ENCODE data around the gene ZNF649. TPM values are rescaled to one million over a fixed set of nuclear protein-coding genes. Genes with fewer than 3 reads are reported as not detected.

Gene ZNF649
- total and polyA plus RNA-seq, 2 of the 4 experiments (the other 2 are of a cell fraction) = 1.9 to 10.4 TPM

DNA sequence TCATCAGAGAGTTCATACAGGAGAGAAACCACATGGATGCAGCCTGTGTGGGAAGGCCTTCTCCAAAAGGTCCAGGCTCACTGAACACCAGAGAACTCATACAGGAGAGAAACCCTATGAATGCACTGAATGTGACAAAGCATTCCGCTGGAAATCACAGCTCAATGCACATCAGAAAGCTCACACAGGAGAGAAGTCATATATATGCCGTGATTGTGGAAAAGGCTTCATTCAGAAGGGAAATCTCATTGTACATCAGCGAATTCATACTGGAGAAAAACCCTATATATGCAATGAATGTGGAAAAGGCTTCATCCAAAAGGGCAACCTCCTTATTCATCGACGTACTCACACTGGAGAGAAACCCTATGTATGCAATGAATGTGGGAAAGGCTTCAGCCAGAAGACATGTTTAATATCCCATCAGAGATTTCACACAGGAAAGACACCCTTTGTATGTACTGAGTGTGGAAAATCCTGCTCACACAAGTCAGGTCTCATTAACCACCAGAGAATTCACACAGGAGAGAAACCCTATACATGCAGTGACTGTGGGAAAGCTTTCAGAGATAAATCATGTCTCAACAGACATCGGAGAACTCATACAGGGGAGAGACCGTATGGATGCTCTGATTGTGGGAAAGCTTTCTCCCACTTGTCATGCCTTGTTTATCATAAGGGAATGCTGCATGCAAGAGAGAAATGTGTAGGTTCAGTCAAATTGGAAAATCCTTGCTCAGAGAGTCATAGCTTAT, 40.2 kb upstream of the ZNF649 start:
- Histone ChIP-seq H3K4me3 (ENCODE audit: insufficient read depth, low read depth, low read length) (no peak overlapping the region), H2BK20ac (ENCODE audit: low read depth, low read length) (no peak overlapping the region), H2AK5ac (ENCODE audit: low read depth, low read length) (no peak overlapping the region), H3K4me2 (ENCODE audit: low read depth, low read length) (no peak overlapping the region), H3K23ac (ENCODE audit: low read depth, low read length) (no peak overlapping the region), H3K27ac (ENCODE audit: insufficient read depth, low read length) (no peak overlapping the region), H4K91ac (ENCODE audit: insufficient read depth, low read depth, low read length) (no peak overlapping the region), H4K8ac (ENCODE audit: low read depth in 2 of 2, low read length in 2 of 2) (no peak overlapping the region), H3K9ac (ENCODE audit: low read depth, low read length) (no peak overlapping the region), H3K4me1 (ENCODE audit: control insufficient read depth, insufficient read depth, low read length) (no peaks in the 10 kb centered on the region), H3K56ac (ENCODE audit: extremely low read depth, insufficient read depth, low read length) (no peak overlapping the region), H2BK120ac (ENCODE audit: low read depth, low read length) (no peak overlapping the region), H2BK5ac (ENCODE audit: low read depth, low read length, poor library complexity, severe bottlenecking) (no peak overlapping the region), H4K5ac (ENCODE audit: low read depth, low read length) (no peak overlapping the region), H3K79me1 (ENCODE audit: low read depth in 1 of 2, low read length in 2 of 2) (no peaks in the 10 kb centered on the region), H3K36me3 (ENCODE audit: control insufficient read depth, insufficient read depth, low read length) (peaks cover 41% of the 10 kb centered on the region), H3K27me3 (ENCODE audit: control insufficient read depth, insufficient read depth, low read length) (no peaks in the 10 kb centered on the region), H4K20me1 (ENCODE audit: insufficient read depth, low read length) (no peaks in the 10 kb centered on the region), H2AK9ac (replicated peaks; ENCODE audit: low read depth, low read length, poor library complexity) (no peak overlapping the region), H3K9me1 (ENCODE audit: insufficient read depth, low read length) (no peaks in the 10 kb centered on the region), H3K18ac (ENCODE audit: low read depth, low read length) (no peak overlapping the region), H3K14ac (replicated peaks; ENCODE audit: low read depth, low read length) (no peak overlapping the region), H2BK15ac (ENCODE audit: low read depth, low read length) (no peak overlapping the region), H2AFZ (replicated peaks; ENCODE audit: low read length, poor library complexity) (no peak overlapping the region), H3K9me3 (ENCODE audit: control insufficient read depth, insufficient read depth, low read length) (peaks cover 64% of the 10 kb centered on the region), H3K4ac (ENCODE audit: low read depth, low read length) (no peak overlapping the region)
- DNase-seq (no peak), ATAC-seq (ENCODE audit: low read depth) (no peak)
- BruUV-seq (replicated peaks) = no TSS peak
- in situ Hi-C loops (cut with MboI; ENCODE audit: low sequenced_read_pairs) = no loop called here
- no CpG with 5 or more reads among the region's 7 CpGs for WGBS, 2 experiments (ENCODE audit: extremely low coverage in 2 of 2, insufficient read length in 1 of 2)
- intact Hi-C loops (cut with micrococcal nuclease) = no loop called here
- TF ChIP-seq SMC3 (IDR thresholded peaks at IDR 0.05; ENCODE audit: low read depth, low read length) (no peak), MAZ (IDR thresholded peaks at IDR 0.05; ENCODE audit: borderline replicate concordance, low read depth, low read length) (no peak), POLR2A (IDR thresholded peaks at IDR 0.05; ENCODE audit: low read depth, low read length) (no peak), RAD21 (IDR thresholded peaks at IDR 0.05; ENCODE audit: low read length) (no peak), FOS (IDR thresholded peaks at IDR 0.05; ENCODE audit: low read depth, low read length) (no peak), RCOR1 (IDR thresholded peaks at IDR 0.05; ENCODE audit: insufficient replicate concordance, low read length) (no peak), MAFK (IDR thresholded peaks at IDR 0.05; ENCODE audit: low read depth, low read length) (no peak), BHLHE40 (IDR thresholded peaks at IDR 0.05; ENCODE audit: low read depth, low read length) (no peak), CEBPB (IDR thresholded peaks at IDR 0.05; ENCODE audit: low read depth, low read length) (no peak), CHD1 (IDR thresholded peaks at IDR 0.05; ENCODE audit: low read depth, low read length) (no peak), NFE2L2 (IDR thresholded peaks at IDR 0.05; ENCODE audit: low read depth, low read length) (no peak), RFX5 (IDR thresholded peaks at IDR 0.05; ENCODE audit: low read depth, low read length) (no peak), MXI1 (IDR thresholded peaks at IDR 0.05; ENCODE audit: borderline replicate concordance, low read depth, low read length) (no peak)
- TF ChIP-seq, protein P1, sequence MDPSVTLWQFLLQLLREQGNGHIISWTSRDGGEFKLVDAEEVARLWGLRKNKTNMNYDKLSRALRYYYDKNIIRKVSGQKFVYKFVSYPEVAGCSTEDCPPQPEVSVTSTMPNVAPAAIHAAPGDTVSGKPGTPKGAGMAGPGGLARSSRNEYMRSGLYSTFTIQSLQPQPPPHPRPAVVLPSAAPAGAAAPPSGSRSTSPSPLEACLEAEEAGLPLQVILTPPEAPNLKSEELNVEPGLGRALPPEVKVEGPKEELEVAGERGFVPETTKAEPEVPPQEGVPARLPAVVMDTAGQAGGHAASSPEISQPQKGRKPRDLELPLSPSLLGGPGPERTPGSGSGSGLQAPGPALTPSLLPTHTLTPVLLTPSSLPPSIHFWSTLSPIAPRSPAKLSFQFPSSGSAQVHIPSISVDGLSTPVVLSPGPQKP (IDR thresholded peaks at IDR 0.05; ENCODE audit: borderline replicate concordance, low read depth, low read length) = no peak
- TF ChIP-seq, protein P2, sequence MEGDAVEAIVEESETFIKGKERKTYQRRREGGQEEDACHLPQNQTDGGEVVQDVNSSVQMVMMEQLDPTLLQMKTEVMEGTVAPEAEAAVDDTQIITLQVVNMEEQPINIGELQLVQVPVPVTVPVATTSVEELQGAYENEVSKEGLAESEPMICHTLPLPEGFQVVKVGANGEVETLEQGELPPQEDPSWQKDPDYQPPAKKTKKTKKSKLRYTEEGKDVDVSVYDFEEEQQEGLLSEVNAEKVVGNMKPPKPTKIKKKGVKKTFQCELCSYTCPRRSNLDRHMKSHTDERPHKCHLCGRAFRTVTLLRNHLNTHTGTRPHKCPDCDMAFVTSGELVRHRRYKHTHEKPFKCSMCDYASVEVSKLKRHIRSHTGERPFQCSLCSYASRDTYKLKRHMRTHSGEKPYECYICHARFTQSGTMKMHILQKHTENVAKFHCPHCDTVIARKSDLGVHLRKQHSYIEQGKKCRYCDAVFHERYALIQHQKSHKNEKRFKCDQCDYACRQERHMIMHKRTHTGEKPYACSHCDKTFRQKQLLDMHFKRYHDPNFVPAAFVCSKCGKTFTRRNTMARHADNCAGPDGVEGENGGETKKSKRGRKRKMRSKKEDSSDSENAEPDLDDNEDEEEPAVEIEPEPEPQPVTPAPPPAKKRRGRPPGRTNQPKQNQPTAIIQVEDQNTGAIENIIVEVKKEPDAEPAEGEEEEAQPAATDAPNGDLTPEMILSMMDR (conservative IDR thresholded peaks at IDR 0.05; ENCODE audit: low read depth, low read length) = no peak
- TF ChIP-seq, protein P3, sequence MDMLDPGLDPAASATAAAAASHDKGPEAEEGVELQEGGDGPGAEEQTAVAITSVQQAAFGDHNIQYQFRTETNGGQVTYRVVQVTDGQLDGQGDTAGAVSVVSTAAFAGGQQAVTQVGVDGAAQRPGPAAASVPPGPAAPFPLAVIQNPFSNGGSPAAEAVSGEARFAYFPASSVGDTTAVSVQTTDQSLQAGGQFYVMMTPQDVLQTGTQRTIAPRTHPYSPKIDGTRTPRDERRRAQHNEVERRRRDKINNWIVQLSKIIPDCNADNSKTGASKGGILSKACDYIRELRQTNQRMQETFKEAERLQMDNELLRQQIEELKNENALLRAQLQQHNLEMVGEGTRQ (IDR thresholded peaks at IDR 0.05; ENCODE audit: low read depth, low read length) = no peak
- CTCF ChIA-PET = no interaction called here
- dilution Hi-C loops (cut with HindIII; ENCODE audit: low sequenced_read_pairs, unreplicated experiment) = no loop called here
- POLR2A ChIA-PET (ENCODE audit: unreplicated experiment) = no interaction called here

All from IMR-90 (cell line).